NCI-H446 treated with DMSO at 0.1 percent for 48 hours (cell line): ENCODE measurements around the gene FOXL3.
"Not testable (repeated sequence)": the region's sequence is repeated elsewhere in the genome, so short reads cannot be mapped to it uniquely, and the experiment has no call there.

Experiments
- DNase-seq: peaks from one replicate; lab custom pipeline; 2025; lab: John Stamatoyannopoulos, UW

The FOXL3 gene

DNA sequence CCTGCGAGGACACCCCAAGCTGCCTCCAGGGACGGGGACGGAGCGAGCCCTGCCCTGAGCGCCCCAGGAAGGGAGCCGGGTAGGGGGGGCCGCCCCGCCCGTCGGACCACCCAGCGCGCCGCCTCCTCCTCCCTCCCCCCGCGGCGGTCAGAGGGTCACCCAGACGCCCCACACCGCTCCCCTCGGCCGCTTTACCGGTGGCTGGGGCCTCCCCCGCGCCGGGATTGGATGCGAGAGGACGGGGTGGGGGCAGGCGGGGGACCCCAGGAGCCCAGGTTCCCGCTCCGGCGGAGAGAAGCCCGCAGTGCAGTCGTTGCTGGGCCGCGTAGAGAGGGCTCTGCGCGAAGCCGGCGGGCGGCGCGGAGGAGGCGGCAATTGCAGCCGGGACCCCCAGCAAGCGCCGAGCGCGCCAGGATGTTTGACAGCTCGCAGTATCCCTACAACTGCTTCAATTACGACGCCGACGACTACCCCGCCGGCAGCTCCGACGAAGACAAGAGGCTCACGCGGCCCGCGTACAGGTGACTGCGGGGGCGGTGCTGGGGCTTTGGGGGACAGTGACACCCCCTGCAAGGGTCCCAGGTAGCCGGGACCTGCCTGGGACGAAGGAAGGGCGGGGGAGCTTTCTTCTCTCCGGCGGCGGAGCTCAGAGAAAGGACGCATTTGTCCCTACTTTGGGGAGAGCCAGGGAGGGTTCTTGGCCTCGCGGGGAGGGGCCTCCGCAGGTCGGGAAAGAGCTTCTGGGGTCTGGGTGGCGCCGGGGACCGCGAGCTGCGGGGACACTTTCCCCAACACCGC, at the start of gene FOXL3:
Gene FOXL3 (plus strand): TSS at position 415 of the 798 bp plus-strand sequence. CDS start 0 bp downstream, at position 415.
- no peak for DNase-seq

- no peak for DNase-seq
These were observed 49.0 kb upstream of the FOXL3 start for GRCh38 chr7:240887-241421.

DNA sequence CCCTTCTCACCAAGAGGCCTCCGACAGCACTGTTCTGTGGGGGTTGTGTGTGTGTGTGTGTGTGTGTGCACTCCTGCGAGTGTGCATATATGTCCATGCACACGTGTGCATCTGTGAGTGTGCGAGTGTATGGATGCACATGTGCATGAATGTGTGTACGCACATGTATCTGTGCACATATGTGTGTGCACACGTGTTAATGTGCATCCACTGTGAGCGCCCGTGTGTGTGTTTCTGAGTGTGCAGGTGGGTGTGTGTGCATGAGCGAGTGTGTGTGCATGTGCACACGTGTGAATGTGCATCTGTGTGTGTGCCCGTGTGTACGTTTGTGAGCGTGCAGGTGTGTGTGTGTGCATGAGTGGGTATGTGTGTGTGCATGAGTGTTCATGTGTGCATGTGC, 48.5 kb upstream of the FOXL3 start:
- no peak for DNase-seq

- DNase-seq, result not testable (repeated sequence)
These were observed 47.0 kb upstream of the FOXL3 start for GRCh38 chr7:242826-243579.

DNA sequence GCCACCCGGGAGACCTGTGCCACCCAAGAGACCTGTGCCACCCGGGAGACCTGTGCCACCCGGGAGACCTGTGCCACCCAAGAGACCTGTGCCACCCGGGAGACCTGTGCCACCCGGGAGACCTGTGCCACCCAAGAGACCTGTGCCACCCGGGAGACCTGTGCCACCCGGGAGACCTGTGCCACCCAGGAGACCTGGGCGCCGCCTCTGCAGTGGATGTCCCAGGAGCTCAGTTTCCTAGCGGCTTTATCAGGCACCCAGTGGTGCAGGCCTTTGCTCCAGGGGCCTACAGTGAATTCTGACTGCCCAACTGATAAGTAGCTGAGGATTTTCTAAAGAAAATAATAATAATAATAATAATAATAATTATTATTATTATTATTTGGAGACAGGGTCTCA, 46.4 kb upstream of the FOXL3 start:
- DNase-seq, result not testable (repeated sequence)

DNA sequence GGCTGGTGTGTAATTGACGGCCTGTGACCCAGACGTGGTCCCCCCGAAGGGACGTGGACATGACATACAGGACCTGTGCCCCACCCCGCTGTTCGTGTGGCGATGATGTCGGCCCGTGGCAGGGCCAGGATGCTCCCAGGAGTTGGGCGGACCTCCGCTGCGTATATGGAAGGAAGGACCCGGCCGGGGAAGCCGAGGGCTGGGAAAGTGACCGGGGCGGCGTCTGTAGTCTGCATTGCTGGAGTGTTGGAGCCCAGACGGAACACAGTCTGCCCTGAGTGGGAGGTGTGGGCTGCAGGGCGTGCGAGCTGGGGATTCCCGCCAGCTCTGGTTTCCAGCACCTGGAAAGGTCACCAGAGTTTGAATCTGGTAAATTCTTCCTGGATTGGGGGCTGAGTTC, 45.0 kb upstream of the FOXL3 start:
- DNase-seq, result no peak

GRCh38 chr7:245574-246295, 44.2 kb upstream of the FOXL3 start:
- DNase-seq, result no peak

DNA sequence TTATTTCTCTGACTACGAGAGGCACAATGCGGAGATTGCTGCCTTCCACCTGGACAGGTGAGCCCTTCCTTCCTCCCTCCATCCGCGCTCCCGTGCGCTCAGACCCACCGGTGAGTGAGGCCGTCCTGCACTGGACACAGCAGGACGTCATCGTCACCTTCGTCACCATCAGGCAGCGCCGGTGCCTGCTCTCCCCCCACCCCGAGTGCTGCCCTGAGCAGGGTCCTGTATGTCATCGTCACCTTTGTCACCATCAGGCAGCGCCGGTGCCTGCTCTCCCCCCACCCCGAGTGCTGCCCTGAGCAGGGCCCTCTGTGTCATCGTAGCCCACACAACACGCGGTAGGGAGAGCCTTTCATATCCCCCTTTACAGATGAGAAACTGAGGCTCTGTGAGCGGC, 43.5 kb upstream of the FOXL3 start:
- DNase-seq, result no peak

DNA sequence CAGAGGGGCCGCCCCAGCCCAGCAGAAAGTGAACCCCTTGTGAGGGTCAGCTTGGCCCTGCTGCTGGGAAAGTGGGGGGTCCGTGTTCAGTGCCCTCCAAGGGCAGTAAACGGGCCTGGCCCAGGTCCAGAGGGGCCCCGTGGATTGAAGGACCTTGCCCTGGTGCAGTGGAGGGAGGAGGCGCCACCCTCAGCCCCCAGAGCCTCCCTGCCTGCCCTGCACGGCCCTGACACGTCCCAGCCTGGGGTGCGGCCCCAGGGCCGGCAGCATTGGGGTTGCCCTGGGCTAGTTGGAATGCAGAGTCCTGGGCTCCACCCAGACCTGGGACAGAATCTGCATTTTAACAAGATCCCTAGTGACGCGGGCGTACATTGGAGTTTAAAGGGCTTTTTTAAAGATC, 42.8 kb upstream of the FOXL3 start:
- no peak for DNase-seq

DNA sequence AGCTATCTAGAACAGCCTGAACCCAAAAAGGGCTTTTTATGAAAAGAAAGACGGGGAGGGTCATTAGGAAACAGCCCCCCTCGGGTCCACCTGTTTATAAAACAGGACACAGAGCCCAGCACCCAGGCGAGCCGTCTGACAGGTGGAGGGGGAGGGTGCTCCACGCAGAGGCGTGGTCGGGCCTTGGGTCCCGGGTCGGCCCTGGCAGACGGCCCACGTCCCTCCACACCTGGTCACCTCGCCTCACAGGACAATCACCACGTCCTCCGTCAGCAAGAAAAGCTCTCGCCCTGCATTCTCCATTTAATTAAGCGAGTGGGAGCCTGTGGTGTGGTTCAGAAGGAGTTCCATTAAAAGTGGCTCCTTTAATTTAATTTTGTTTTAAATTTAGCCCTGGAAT, 42.3 kb upstream of the FOXL3 start:
- DNase-seq, result no peak

DNA sequence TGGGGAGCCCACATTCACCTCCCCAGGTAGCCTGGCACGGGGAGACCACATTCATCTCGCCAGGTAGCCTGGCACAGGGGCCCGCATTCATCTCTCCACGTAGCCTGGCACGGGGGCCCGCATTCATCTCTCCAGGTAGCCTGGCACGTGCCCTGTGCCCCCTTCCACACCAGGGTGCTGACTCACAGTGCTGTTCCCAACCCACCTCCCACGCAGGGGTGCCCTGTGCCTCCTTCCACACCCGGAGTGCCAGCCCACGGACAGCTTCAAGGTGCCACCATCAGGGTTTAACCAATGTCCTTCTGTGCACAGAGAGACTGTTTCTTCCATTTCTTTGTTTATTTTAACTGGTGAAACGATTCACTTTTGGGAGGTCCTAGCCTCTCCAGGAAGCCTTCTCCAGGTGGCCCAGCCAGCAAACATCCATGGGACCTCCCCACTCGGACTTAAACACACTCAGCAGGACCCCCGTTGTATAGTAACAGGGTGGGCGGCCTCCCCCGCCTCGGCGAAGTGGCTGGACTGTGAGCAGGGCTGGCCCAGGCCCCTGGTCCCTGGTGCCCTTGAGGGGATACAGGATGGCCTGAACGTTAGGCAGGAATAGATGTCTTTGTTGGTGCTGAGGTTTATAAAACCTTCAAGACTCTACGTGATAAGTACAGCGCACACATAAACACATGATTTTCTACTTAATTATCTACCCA, 41.1 kb upstream of the FOXL3 start:
- no peak for DNase-seq

DNA sequence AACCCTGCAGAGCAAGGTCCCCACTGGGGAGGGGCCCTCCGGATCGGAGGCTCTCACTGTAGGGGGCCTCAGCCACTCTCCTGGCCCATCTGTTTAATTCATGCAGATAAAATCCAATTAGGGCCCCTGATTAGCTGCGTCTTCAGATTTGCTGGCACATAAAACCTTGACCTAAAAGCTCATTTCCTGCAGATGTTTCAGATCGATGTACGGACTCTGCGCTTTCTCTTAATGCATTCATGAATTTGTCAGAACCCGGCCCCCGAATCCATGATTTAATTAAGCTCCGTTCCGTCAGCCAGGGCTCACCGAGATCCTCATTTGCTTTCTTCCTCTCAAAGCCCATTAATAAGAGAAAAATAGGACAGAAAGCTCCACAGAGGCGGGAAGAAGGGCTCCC, 40.0 kb upstream of the FOXL3 start:
- no peak for DNase-seq

- no peak for DNase-seq
These were observed 39.4 kb upstream of the FOXL3 start for GRCh38 chr7:250523-250922.

DNA sequence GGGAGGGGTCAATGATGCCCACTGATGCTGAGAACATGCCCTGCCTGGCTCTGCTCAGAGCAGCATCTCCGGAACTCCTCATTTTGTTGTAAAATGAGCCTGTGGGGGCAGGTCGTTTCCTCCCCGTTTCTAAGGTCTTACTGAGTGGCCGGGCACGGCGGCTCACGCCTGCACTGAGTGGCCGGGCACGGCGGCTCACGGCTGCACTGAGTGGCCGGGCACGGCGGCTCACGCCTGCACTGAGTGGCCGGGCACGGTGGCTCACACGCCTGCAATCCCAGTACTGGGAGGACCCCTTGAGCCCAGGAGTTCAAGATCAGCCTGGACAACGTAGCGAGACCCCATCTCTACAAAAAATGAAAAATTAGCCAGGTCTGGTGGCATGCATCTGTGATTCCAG, 39.0 kb upstream of the FOXL3 start:
- no peak for DNase-seq

- DNase-seq, result no peak
These were observed 38.4 kb upstream of the FOXL3 start for GRCh38 chr7:251446-252175.

GRCh38 chr7:252216-252965, 37.6 kb upstream of the FOXL3 start:
- no peak for DNase-seq

- DNase-seq, result no peak
These were observed 37.0 kb upstream of the FOXL3 start for GRCh38 chr7:252981-253380.

- DNase-seq, result no peak
These were observed 36.2 kb upstream of the FOXL3 start for GRCh38 chr7:253581-254336.

DNA sequence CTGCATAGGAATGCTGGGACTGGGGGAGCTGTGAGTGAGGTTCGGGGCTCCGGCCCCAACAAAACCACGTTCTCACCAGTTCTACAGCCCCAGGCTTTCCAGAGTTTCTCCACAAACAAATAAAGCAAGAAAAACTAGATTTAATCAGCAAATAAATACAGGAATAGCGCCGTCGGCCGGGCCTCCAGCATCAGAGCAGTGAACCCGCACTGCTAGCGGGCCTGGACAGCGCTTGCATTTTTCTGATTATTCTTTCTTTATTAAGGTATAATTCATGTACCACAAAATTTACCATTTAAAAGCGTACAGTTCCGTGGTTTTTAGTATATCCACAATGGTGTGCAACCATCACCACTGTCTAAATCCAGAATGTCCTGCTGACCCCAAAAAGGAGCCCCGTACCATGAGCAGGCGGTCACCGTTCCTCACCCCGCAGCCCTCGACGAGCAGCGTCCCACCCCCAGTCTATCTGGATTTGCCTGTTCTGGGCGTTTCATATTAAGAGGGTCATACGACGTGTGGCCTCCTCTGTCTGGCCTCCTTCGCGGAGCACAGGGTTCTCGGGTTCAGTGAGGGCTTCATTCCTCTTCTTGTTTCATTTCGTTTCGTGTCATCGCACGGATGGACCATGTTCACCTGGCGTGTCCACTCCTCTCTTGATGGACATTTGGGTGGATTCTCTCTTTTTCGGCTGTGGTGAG, 35.5 kb upstream of the FOXL3 start:
- no peak for DNase-seq
